H1 (cell line): ENCODE measurements around the gene TLL2. TPM values are rescaled to one million over a fixed set of nuclear protein-coding genes. Genes with fewer than 3 reads are reported as not detected.
A peak's percentile ranks its signal among the peaks of the same experiment; 100 is the strongest.

Source experiments
- CTCF ChIA-PET: fragments of 300-600 bp; sonication (Branson Sonifier 250); formaldehyde crosslinking; loops from one replicate; lab custom pipeline; 2021; ENCODE audit not compliant: partially characterized antibody; lab: Charles Lee
- POLR2A ChIA-PET: fragments of 300-600 bp; sonication (Branson Sonifier 250); formaldehyde crosslinking; loops from one replicate; lab custom pipeline; 2021; ENCODE audit warnings: inconsistent platforms; ENCODE audit not compliant: partially characterized antibody; lab: Charles Lee
- DNase-seq, 2 experiments: peaks; one replicate each; pipeline versions ENCODE4 v3.0.0 to v3.0.0-alpha.2; 2010 to 2022; ENCODE audit warnings: low spot score in 2 of 2, low read depth in 1 of 2, mixed read lengths in 1 of 2
- FAIRE-seq: peaks from 2 replicates; lab custom pipeline; 2011; peaks lifted over from hg19 to GRCh38; lab: Jason Lieb, UNC
- H2AFZ ChIP-seq: 2 replicates; pipeline ENCODE4 v1.8.1; 2012; ENCODE audit warnings: low read length, inconsistent platforms
- H2AK5ac ChIP-seq: 2 replicates; pipeline ENCODE4 v1.6.1; 2013; ENCODE audit warnings: low read depth, low read length
- H2BK120ac ChIP-seq: replicated peaks from 2 replicates; pipeline ENCODE3; 2013; ENCODE audit warnings: low read depth, low read length, inconsistent platforms
- H2BK12ac ChIP-seq: 2 replicates; pipeline ENCODE4 v1.6.1; 2013; ENCODE audit warnings: low read depth, low read length
- H2BK15ac ChIP-seq: 2 replicates; pipeline ENCODE4 v1.6.1; 2013; ENCODE audit warnings: low read length
- H2BK20ac ChIP-seq: 2 replicates; pipeline ENCODE4 v1.6.1; 2013; ENCODE audit warnings: low read length
- H2BK5ac ChIP-seq: 2 replicates; pipeline ENCODE4 v1.6.1; 2013; ENCODE audit warnings: low read depth, low read length
- H3K14ac ChIP-seq: 2 replicates; pipeline ENCODE4 v1.6.1; 2013; ENCODE audit warnings: inconsistent platforms; ENCODE audit not compliant: insufficient read length
- H3K18ac ChIP-seq: 2 replicates; pipeline ENCODE4 v1.6.1; 2013; ENCODE audit warnings: low read length; ENCODE audit errors: extremely low read depth
- H3K23ac ChIP-seq: 2 replicates; pipeline ENCODE4 v1.6.1; 2013; ENCODE audit warnings: inconsistent platforms; ENCODE audit not compliant: insufficient read length
- H3K23me2 ChIP-seq: 2 replicates; pipeline ENCODE4 v1.6.1; 2013; ENCODE audit warnings: low read depth, low read length
- H3K27ac ChIP-seq: 2 replicates; pipeline ENCODE4 v1.6.1; 2011; ENCODE audit warnings: low read depth, low read length, inconsistent platforms
- H3K27me3 ChIP-seq, 4 experiments: replicated peaks in 1 of 4; 1 replicate in 1 of 4; 2 replicates in 3 of 4; pipeline versions ENCODE4 v1.6.1 to v1.8.1; 2011 to 2013; ENCODE audit warnings: low read length in 3 of 4, mild to moderate bottlenecking in 3 of 4, inconsistent platforms in 2 of 4, mixed read lengths in 2 of 4, moderate library complexity in 1 of 4; ENCODE audit not compliant: control insufficient read depth in 3 of 4, insufficient read depth in 3 of 4; ENCODE audit errors: extremely low read depth in 1 of 4
- H3K36me3 ChIP-seq, 4 experiments: 2 replicates each; pipeline versions ENCODE4 v1.6.1 to v1.8.1; 2011 to 2013; ENCODE audit warnings: mild to moderate bottlenecking in 4 of 4, low read length in 3 of 4, moderate library complexity in 2 of 4, control low read depth in 1 of 4, inconsistent platforms in 1 of 4; ENCODE audit not compliant: insufficient read depth in 4 of 4, control insufficient read depth in 2 of 4
- H3K4ac ChIP-seq: replicated peaks from 2 replicates; pipeline ENCODE3; 2013; ENCODE audit warnings: low read length, low read depth, mixed read lengths, inconsistent platforms; ENCODE audit not compliant: insufficient read length
- H3K4me1 ChIP-seq, 4 experiments: replicated peaks in 1 of 4; 1 replicate in 1 of 4; 2 replicates in 3 of 4; pipeline versions ENCODE4 v1.6.1 to v1.8.1; 2011 to 2013; ENCODE audit warnings: low read length in 3 of 4, inconsistent platforms in 2 of 4, mixed read lengths in 1 of 4; ENCODE audit not compliant: insufficient read depth in 4 of 4, control insufficient read depth in 3 of 4
- H3K4me2 ChIP-seq, 2 experiments: 2 replicates each; pipeline versions ENCODE4 v1.6.1 to v1.8.1; 2011 to 2013; ENCODE audit warnings: low read depth in 2 of 2, low read length in 2 of 2, control low read depth in 1 of 2, inconsistent platforms in 1 of 2, mild to moderate bottlenecking in 1 of 2; ENCODE audit not compliant: insufficient read depth in 1 of 2
- H3K4me3 ChIP-seq, 4 experiments: fragments of 200-600, 300-600 bp in 1 of 4; sonication (generic), shearing (Covaris generic), sonication (Bioruptor Twin) in 1 of 4; 2 replicates each; pipeline versions ENCODE4 v1.5.1 to v1.8.1; 2011 to 2016; ENCODE audit warnings: low read length in 4 of 4, low read depth in 3 of 4, control low read depth in 2 of 4, inconsistent platforms in 2 of 4, mild to moderate bottlenecking in 2 of 4, mixed read lengths in 1 of 4, moderate library complexity in 1 of 4; ENCODE audit not compliant: insufficient read depth in 2 of 4; ENCODE audit errors: extremely low read depth in 1 of 4
- H3K56ac ChIP-seq: replicated peaks from 2 replicates; pipeline ENCODE3; 2013; ENCODE audit warnings: low read depth, mild to moderate bottlenecking, mixed read lengths, low read length, inconsistent platforms; ENCODE audit not compliant: insufficient read length
- H3K79me1 ChIP-seq: 2 replicates; pipeline ENCODE4 v1.6.1; 2013; ENCODE audit warnings: low read depth, low read length, control low read depth
- H3K79me2 ChIP-seq, 2 experiments: 2 replicates each; pipeline versions ENCODE4 v1.6.1 to v1.8.1; 2012 to 2013; ENCODE audit warnings: low read length in 2 of 2, mild to moderate bottlenecking in 2 of 2, inconsistent platforms in 1 of 2; ENCODE audit not compliant: insufficient read depth in 2 of 2, control insufficient read depth in 1 of 2
- H3K9ac ChIP-seq, 4 experiments: replicated peaks in 1 of 4; 1 replicate in 1 of 4; 2 replicates in 3 of 4; pipeline versions ENCODE4 v1.6.1 to v1.8.1; 2011 to 2013; ENCODE audit warnings: low read depth in 3 of 4, low read length in 3 of 4, control low read depth in 2 of 4, mild to moderate bottlenecking in 2 of 4, moderate library complexity in 2 of 4, inconsistent platforms in 1 of 4; ENCODE audit errors: extremely low read depth in 1 of 4
- H3K9me3 ChIP-seq, 2 experiments: 2 replicates each; pipeline versions ENCODE4 v1.6.1 to v1.8.1; 2012 to 2013; ENCODE audit warnings: mild to moderate bottlenecking in 2 of 2, moderate library complexity in 2 of 2, control low read depth in 1 of 2, inconsistent platforms in 1 of 2, low read depth in 1 of 2, low read length in 1 of 2, mixed read lengths in 1 of 2; ENCODE audit not compliant: insufficient read depth in 2 of 2
- H4K20me1 ChIP-seq, 2 experiments: replicated peaks in 1 of 2; 2 replicates each; pipeline versions ENCODE3 to v1.8.1; 2011 to 2013; ENCODE audit warnings: inconsistent platforms in 2 of 2, low read length in 2 of 2, mild to moderate bottlenecking in 1 of 2; ENCODE audit not compliant: insufficient read depth in 2 of 2, control insufficient read depth in 1 of 2
- H4K5ac ChIP-seq: 2 replicates; pipeline ENCODE4 v1.6.1; 2013; ENCODE audit warnings: low read length, low read depth, mixed read lengths, inconsistent platforms; ENCODE audit not compliant: insufficient read length
- H4K8ac ChIP-seq: 2 replicates; pipeline ENCODE4 v1.8.0; 2013; ENCODE audit warnings: mild to moderate bottlenecking, moderate library complexity, low read length, inconsistent platforms; ENCODE audit not compliant: insufficient read depth; ENCODE audit errors: extremely low read depth
- H4K91ac ChIP-seq: replicated peaks from 2 replicates; pipeline ENCODE3; 2013; ENCODE audit warnings: low read length, mixed read lengths, inconsistent platforms; ENCODE audit not compliant: insufficient read length
- CHD1 ChIP-seq: IDR thresholded peaks from 2 replicates; pipeline ENCODE4 v1.6.1; 2012; ENCODE audit warnings: low read depth, low read length, improper control_type of control experiment
- GTF2F1 ChIP-seq: IDR thresholded peaks from 2 replicates; pipeline ENCODE4 v1.6.1; 2012; ENCODE audit warnings: low read depth, low read length, improper control_type of control experiment, borderline replicate concordance
- JUND ChIP-seq: IDR thresholded peaks from 2 replicates; pipeline ENCODE4 v1.6.1; 2011; ENCODE audit warnings: mild to moderate bottlenecking, improper control_type of control experiment, low read length
- NRF1 ChIP-seq: IDR thresholded peaks from 2 replicates; pipeline ENCODE4 v1.6.1; 2011; ENCODE audit warnings: mild to moderate bottlenecking, low read depth, low read length, improper control_type of control experiment
- TAF1 ChIP-seq: IDR thresholded peaks from 2 replicates; pipeline ENCODE4 v1.6.1; 2011; ENCODE audit warnings: mild to moderate bottlenecking, low read depth, low read length
- TBP ChIP-seq: IDR thresholded peaks from 2 replicates; pipeline ENCODE4 v1.6.1; 2011; ENCODE audit warnings: low read depth, low read length, improper control_type of control experiment
- WGBS, 2 experiments: shearing (Covaris generic) in 1 of 2; methylation state at CpG; one replicate each; pipeline versions ENCODE4 v1.1.6 to v1.1.7; 2013 to 2015; ENCODE audit warnings: low lambda C conversion rate in 2 of 2, mixed read lengths in 2 of 2, inconsistent platforms in 1 of 2, low coverage in 1 of 2, missing lambda C conversion rate in 1 of 2; ENCODE audit not compliant: insufficient replicate concordance in 2 of 2, insufficient coverage in 1 of 2, insufficient read length in 1 of 2; ENCODE audit errors: extremely low coverage in 1 of 2, missing lambda C conversion rate in 1 of 2; 5-methylcytosine and 5-hydroxymethylcytosine counted together
- polyA plus RNA-seq, 7 experiments: library from polyadenylated mRNA; depleted of rRNA in 3 of 7; stranded (reverse) in 5 of 7; unstranded in 2 of 7; fragments of >200 nt in 5 of 7; fragments of 200-250 nt in 2 of 7; gene quantifications; 1 replicate in 5 of 7; 2 replicates in 1 of 7; 4 replicates in 1 of 7; pipeline versions ENCODE4 v1.2.1 to v1.2.3, GENCODE V29; 2011 to 2013; ENCODE audit warnings: missing spikeins in 2 of 7, mixed read lengths in 2 of 7
- total RNA-seq: library from RNA; stranded (reverse); fragmentation: NEBNext Ultra II Directional; extraction: Animal tissue kit (Norgen Biotek cat#: 25700); gene quantifications from 2 replicates; pipeline ENCODE4 v1.2.1, GENCODE V29; 2021

TLL2 gene
- total and polyA plus RNA-seq, 2 of the 8 experiments (the other 6 are each of a cell fraction or from before 2014, with no cell fraction given), result 2.4 to 3.2 TPM

GRCh38 chr10:96509017-96509641, 4.6 kb downstream of the TLL2 start:
- H2BK15ac ChIP-seq, result no peak overlapping the region; the same call in 1 of the 2 replicates
- DNase-seq, result peak in 1 of 2 experiments; percentile 61
- H4K8ac ChIP-seq, result no peak overlapping the region
- no peak overlapping the region for H3K4me3 ChIP-seq
- H3K56ac ChIP-seq, result no peak overlapping the region
- peaks cover 17% of the 10 kb centered on the region for H3K23me2 ChIP-seq
- H3K9me3 ChIP-seq, result no peaks in the 10 kb centered on the region
- peak overlapping the region; percentile 75; the same call in 1 of the 2 replicates for H3K18ac ChIP-seq
- peaks cover 16 to 20% (median 18%) of the 10 kb centered on the region in 4 experiments for H3K4me1 ChIP-seq
- H2BK20ac ChIP-seq, result peak overlapping the region; percentile 74; the same call in 1 of the 2 replicates
- FAIRE-seq, result peak; percentile 97
- H2AFZ ChIP-seq, result no peak overlapping the region
- H3K9ac ChIP-seq, result no peak overlapping the region
- peak overlapping the region; percentile 30 for H2BK120ac ChIP-seq
- H3K27ac ChIP-seq, result peak overlapping the region; percentile 45; the same call in 1 of the 2 replicates
- no peaks in the 10 kb centered on the region for H3K36me3 ChIP-seq
- no peak overlapping the region for H3K14ac ChIP-seq
- peaks cover 4% of the 10 kb centered on the region; the same call in 1 of the 2 replicates for H3K79me1 ChIP-seq
- H4K20me1 ChIP-seq, result peaks cover 4 to 13% of the 10 kb centered on the region in 2 experiments
- H4K91ac ChIP-seq, result peak overlapping the region; percentile 22
- H3K4me2 ChIP-seq, result peak overlapping the region; percentile 19 to 50
- peak overlapping the region; percentile 77; the same call in 1 of the 2 replicates for H2BK5ac ChIP-seq
- H3K79me2 ChIP-seq, result no peaks in the 10 kb centered on the region
- H3K27me3 ChIP-seq, result peaks cover 10 to 34% (median 24%) of the 10 kb centered on the region in 4 experiments
- ChIA-PET CTCF (interaction anchor here (0.7 to 11.7 kb wide), 21 partner anchors 8 to 168 kb away, joined by 3 to 276 read pairs (median 7); no protein-coding TSS in a partner anchor), POLR2A (interaction anchor here (0.9 to 1.6 kb wide), 4 partner anchors 12 to 112 kb away, joined by 3 to 7 read pairs (median 3); no protein-coding TSS in a partner anchor)
- no peak overlapping the region for H3K23ac ChIP-seq
- peak overlapping the region; percentile 58 for H3K4ac ChIP-seq
- 56% methylated on average over 3 of the region's 3 CpGs; no CpG with 5 or more reads in 1 of the 2 experiments for WGBS, 2 experiments
- H4K5ac ChIP-seq, result no peak overlapping the region
- peak overlapping the region; percentile 84; the same call in 1 of the 2 replicates for H2AK5ac ChIP-seq
- peak overlapping the region; percentile 94 for H2BK12ac ChIP-seq
- TF ChIP-seq TAF1 (no peak), CHD1 (no peak), GTF2F1 (no peak), TBP (peak; percentile 59; the same call in 1 of the 2 replicates), NRF1 (no peak), JUND (0 out of 2 replicates have a peak, but pooled peaks have one; percentile 44)
